Trophoblast cell (in vitro differentiated cells and primary cell): ENCODE results near the gene MTMR2.

Experiments used
- DNase-seq, 2 donors: peaks; one replicate each; pipeline ENCODE4 v3.0.0-alpha.2; 2016
- H2AFZ ChIP-seq: 2 replicates; pipeline ENCODE4 v1.6.1; 2013; ENCODE audit warnings: low read length, moderate library complexity, mild to moderate bottlenecking; ENCODE audit not compliant: insufficient read depth, poor library complexity
- H2AK5ac ChIP-seq: 2 replicates; pipeline ENCODE4 v1.6.1; 2013; ENCODE audit warnings: mild to moderate bottlenecking, low read length
- H2BK120ac ChIP-seq: 2 replicates; pipeline ENCODE4 v1.6.1; 2013; ENCODE audit warnings: low read length, mild to moderate bottlenecking, moderate library complexity; ENCODE audit not compliant: insufficient read depth, poor library complexity
- H2BK12ac ChIP-seq: 2 replicates; pipeline ENCODE4 v1.6.1; 2013; ENCODE audit warnings: mild to moderate bottlenecking, low read length, moderate library complexity
- H2BK5ac ChIP-seq: 2 replicates; pipeline ENCODE4 v1.6.1; 2013; ENCODE audit warnings: low read length, low read depth, moderate library complexity, mild to moderate bottlenecking; ENCODE audit not compliant: poor library complexity
- H3K14ac ChIP-seq: 2 replicates; pipeline ENCODE4 v1.6.1; 2013; ENCODE audit warnings: mild to moderate bottlenecking, low read length
- H3K18ac ChIP-seq: 2 replicates; pipeline ENCODE4 v1.6.1; 2013; ENCODE audit warnings: mild to moderate bottlenecking, low read length
- H3K23ac ChIP-seq: 2 replicates; pipeline ENCODE4 v1.6.1; 2013; ENCODE audit warnings: low read length
- H3K27ac ChIP-seq: 2 replicates; pipeline ENCODE4 v1.5.1; 2013; ENCODE audit warnings: low read depth, mild to moderate bottlenecking, inconsistent platforms, low read length, moderate library complexity
- H3K27me3 ChIP-seq: 2 replicates; pipeline ENCODE4 v1.6.1; 2013; ENCODE audit warnings: inconsistent platforms, mild to moderate bottlenecking, low read length, moderate library complexity; ENCODE audit not compliant: insufficient read depth
- H3K36me3 ChIP-seq, 2 experiments: 1 replicate in 1 of 2; 2 replicates in 1 of 2; pipeline ENCODE4 v1.6.1; 2013; ENCODE audit warnings: low read length in 2 of 2, mild to moderate bottlenecking in 2 of 2, moderate library complexity in 1 of 2; ENCODE audit not compliant: insufficient read depth in 2 of 2, control insufficient read depth in 1 of 2
- H3K4ac ChIP-seq: 2 replicates; pipeline ENCODE4 v1.6.1; 2013; ENCODE audit warnings: low read depth, mild to moderate bottlenecking, low read length, moderate library complexity
- H3K4me1 ChIP-seq, 2 experiments: 1 replicate in 1 of 2; 2 replicates in 1 of 2; pipeline ENCODE4 v1.6.1; 2013; ENCODE audit warnings: low read length in 2 of 2, mild to moderate bottlenecking in 2 of 2, moderate library complexity in 1 of 2; ENCODE audit not compliant: insufficient read depth in 2 of 2, control insufficient read depth in 1 of 2
- H3K4me2 ChIP-seq: 2 replicates; pipeline ENCODE4 v1.6.1; 2013; ENCODE audit warnings: inconsistent platforms, mild to moderate bottlenecking, low read length, moderate library complexity
- H3K4me3 ChIP-seq: 2 replicates; pipeline ENCODE4 v1.5.1; 2013; ENCODE audit warnings: mild to moderate bottlenecking, low read depth, low read length, inconsistent platforms
- H3K79me1 ChIP-seq: one replicate; pipeline ENCODE4 v1.6.1; 2013; ENCODE audit warnings: low read length
- H3K79me2 ChIP-seq: 2 replicates; pipeline ENCODE4 v1.6.1; 2013; ENCODE audit warnings: low read length, mild to moderate bottlenecking; ENCODE audit not compliant: control insufficient read depth, insufficient read depth, poor library complexity
- H3K9ac ChIP-seq: 2 replicates; pipeline ENCODE4 v1.6.1; 2013; ENCODE audit warnings: mild to moderate bottlenecking, low read length
- H3K9me3 ChIP-seq: 2 replicates; pipeline ENCODE4 v1.6.1; 2013; ENCODE audit warnings: low read depth, mild to moderate bottlenecking, control low read depth, inconsistent platforms, low read length; ENCODE audit not compliant: insufficient read depth
- H4K12ac ChIP-seq: 2 replicates; pipeline ENCODE4 v1.6.1; 2013; ENCODE audit warnings: low read depth, mild to moderate bottlenecking, low read length, moderate library complexity
- H4K8ac ChIP-seq: 2 replicates; pipeline ENCODE4 v1.6.1; 2013; ENCODE audit warnings: low read depth, mild to moderate bottlenecking, low read length, moderate library complexity
- H4K91ac ChIP-seq: one replicate; pipeline ENCODE4 v1.6.1; 2013; ENCODE audit warnings: low read depth, mild to moderate bottlenecking, low read length, moderate library complexity
- WGBS: extraction: QIAGEN DNeasy Blood & Tissue Kit; methylation state at CpG from one replicate; pipeline ENCODE4 v1.1.7; 2013; ENCODE audit warnings: missing lambda C conversion rate; ENCODE audit not compliant: insufficient read length, insufficient coverage; ENCODE audit errors: extremely low coverage; 5-methylcytosine and 5-hydroxymethylcytosine counted together

MTMR2 gene

GRCh38 chr11:95799546-95799945, 124.4 kb downstream of the MTMR2 start:
- no peak overlapping the region for H3K4me3 ChIP-seq
- no peak overlapping the region for H2AFZ ChIP-seq
- no peak overlapping the region for H3K23ac ChIP-seq
- H4K8ac ChIP-seq, result no peak overlapping the region
- no peaks in the 10 kb centered on the region for H3K4me1 ChIP-seq
- no peak overlapping the region for H4K12ac ChIP-seq
- no peak overlapping the region for H3K18ac ChIP-seq
- no peaks in the 10 kb centered on the region for H3K9me3 ChIP-seq
- no peak overlapping the region for H3K4ac ChIP-seq
- no CpG with 5 or more reads among the region's 1 CpG for WGBS
- H3K79me2 ChIP-seq, result no peaks in the 10 kb centered on the region
- H4K91ac ChIP-seq, result no peak overlapping the region
- H3K27ac ChIP-seq, result no peak overlapping the region
- DNase-seq, result no peak
- no peaks in the 10 kb centered on the region for H3K79me1 ChIP-seq
- H3K14ac ChIP-seq, result no peak overlapping the region
- H3K27me3 ChIP-seq, result no peaks in the 10 kb centered on the region
- H2BK120ac ChIP-seq, result no peak overlapping the region
- H2AK5ac ChIP-seq, result no peak overlapping the region
- H3K9ac ChIP-seq, result no peak overlapping the region
- H2BK12ac ChIP-seq, result no peak overlapping the region
- no peak overlapping the region for H2BK5ac ChIP-seq
- H3K4me2 ChIP-seq, result no peak overlapping the region
- H3K36me3 ChIP-seq, result peaks cover 2 to 5% of the 10 kb centered on the region in 2 experiments

GRCh38 chr11:95796501-95796900, 127.4 kb downstream of the MTMR2 start:
- Histone ChIP-seq H3K23ac (no peak overlapping the region), H3K4ac (no peak overlapping the region), H2AK5ac (no peak overlapping the region), H3K4me3 (no peak overlapping the region), H4K8ac (no peak overlapping the region), H3K4me2 (no peak overlapping the region), H3K18ac (no peak overlapping the region), H2BK5ac (no peak overlapping the region), H3K4me1 (peaks cover 0 to 4% of the 10 kb centered on the region in 2 experiments), H3K9me3 (no peaks in the 10 kb centered on the region), H3K27ac (no peak overlapping the region), H2BK120ac (no peak overlapping the region), H3K27me3 (no peaks in the 10 kb centered on the region), H4K91ac (no peak overlapping the region), H3K9ac (no peak overlapping the region), H3K79me2 (peaks cover 4% of the 10 kb centered on the region), H4K12ac (no peak overlapping the region), H3K36me3 (peaks cover 2 to 3% of the 10 kb centered on the region in 2 experiments), H2AFZ (no peak overlapping the region), H3K79me1 (no peaks in the 10 kb centered on the region), H3K14ac (no peak overlapping the region), H2BK12ac (no peak overlapping the region)
- no CpG with 5 or more reads among the region's 4 CpGs for WGBS
- DNase-seq, result no peak

- no CpG with 5 or more reads among the region's 3 CpGs for whole genome bisulfite sequencing
- Histone ChIP-seq H3K27ac (no peak overlapping the region), H2BK120ac (no peak overlapping the region), H2AK5ac (no peak overlapping the region), H3K14ac (no peak overlapping the region), H2BK12ac (no peak overlapping the region), H3K79me2 (peaks cover 6% of the 10 kb centered on the region), H3K4me1 (peaks cover 0 to 4% of the 10 kb centered on the region in 2 experiments), H3K4me3 (no peak overlapping the region), H3K27me3 (no peaks in the 10 kb centered on the region), H3K4me2 (no peak overlapping the region), H3K23ac (no peak overlapping the region), H2BK5ac (no peak overlapping the region), H3K79me1 (peaks cover 3% of the 10 kb centered on the region), H4K91ac (no peak overlapping the region), H3K18ac (no peak overlapping the region), H3K9me3 (no peaks in the 10 kb centered on the region), H3K9ac (no peak overlapping the region), H3K4ac (no peak overlapping the region), H2AFZ (no peak overlapping the region), H4K12ac (no peak overlapping the region), H4K8ac (no peak overlapping the region), H3K36me3 (peaks cover 2 to 3% of the 10 kb centered on the region in 2 experiments)
- no peak for DNase-seq
Measured at GRCh38 chr11:95795627-95796295, 128.1 kb downstream of the MTMR2 start.

GRCh38 chr11:95794086-95794485, 129.8 kb downstream of the MTMR2 start:
- H3K36me3 ChIP-seq, result no peaks in the 10 kb centered on the region
- peaks cover 0 to 4% of the 10 kb centered on the region in 2 experiments for H3K4me1 ChIP-seq
- no peak overlapping the region for H4K12ac ChIP-seq
- H3K9ac ChIP-seq, result no peak overlapping the region
- H3K27me3 ChIP-seq, result no peaks in the 10 kb centered on the region
- H4K91ac ChIP-seq, result no peak overlapping the region
- no peak overlapping the region for H3K4ac ChIP-seq
- H3K79me2 ChIP-seq, result peaks cover 14% of the 10 kb centered on the region
- no peak overlapping the region for H4K8ac ChIP-seq
- no peak overlapping the region for H3K23ac ChIP-seq
- no peak overlapping the region for H3K18ac ChIP-seq
- H3K4me3 ChIP-seq, result no peak overlapping the region
- no peak overlapping the region for H2BK5ac ChIP-seq
- H3K9me3 ChIP-seq, result no peaks in the 10 kb centered on the region
- H3K79me1 ChIP-seq, result peaks cover 15% of the 10 kb centered on the region
- no peak overlapping the region for H3K14ac ChIP-seq
- no peak overlapping the region for H3K4me2 ChIP-seq
- no peak overlapping the region for H2AFZ ChIP-seq
- no peak overlapping the region for H2BK12ac ChIP-seq
- H2BK120ac ChIP-seq, result no peak overlapping the region
- no peak overlapping the region for H2AK5ac ChIP-seq
- no CpG with 5 or more reads among the region's 5 CpGs for WGBS
- DNase-seq, result no peak
- no peak overlapping the region for H3K27ac ChIP-seq
